Measurements from ENCODE around the gene GNMT. TPM values are rescaled to one million over a fixed set of nuclear protein-coding genes. Genes with fewer than 3 reads are reported as not detected.
A peak's percentile ranks its signal among the peaks of the same experiment; 100 is the strongest.

The GNMT gene
- polyA plus RNA-seq, 1 experiment = 0.39 TPM

GRCh38 chr6:43001843-43002242 lies 41.3 kb downstream of the GNMT start:
- H3K27me3 ChIP-seq (ENCODE audit: control insufficient read depth, insufficient read depth, low read length) = no peaks in the 10 kb centered on the region
- DNase-seq (ENCODE audit: low read depth) = no peak
- no peak for TF ChIP-seq CTCF (IDR thresholded peaks at IDR 0.05; ENCODE audit: insufficient read depth, low read depth, low read length)
- H3K36me3 ChIP-seq (ENCODE audit: control insufficient read depth, insufficient read depth, low read length) = peaks cover 1% of the 10 kb centered on the region; the same call in 1 of the 2 replicates
- H3K4me3 ChIP-seq (ENCODE audit: low read depth, low read length) = no peak overlapping the region
- ChIA-PET POLR2A (no interaction called here), CTCF (interaction anchor here (0.6 kb wide), 1 partner anchor 334 kb away, joined by 3 read pairs; no protein-coding TSS in a partner anchor)

GRCh38 chr6:43005844-43006243 lies 45.3 kb downstream of the GNMT start:
- TF ChIP-seq CTCF (IDR thresholded peaks at IDR 0.05; ENCODE audit: insufficient read depth, low read depth, low read length) = no peak
- no peak for DNase-seq (ENCODE audit: low read depth)
- Histone ChIP-seq H3K27me3 (ENCODE audit: control insufficient read depth, insufficient read depth, low read length) (no peaks in the 10 kb centered on the region), H3K36me3 (ENCODE audit: control insufficient read depth, insufficient read depth, low read length) (peaks cover 9% of the 10 kb centered on the region), H3K4me3 (ENCODE audit: low read depth, low read length) (no peak overlapping the region)
- ChIA-PET POLR2A (no interaction called here), CTCF (interaction anchor here (1.5 kb wide), 1 partner anchor 11 kb away, joined by 4 read pairs; no protein-coding TSS in a partner anchor)

GRCh38 chr6:43006251-43006650 lies 45.7 kb downstream of the GNMT start:
- POLR2A ChIA-PET = no interaction called here
- no peak for TF ChIP-seq CTCF (IDR thresholded peaks at IDR 0.05; ENCODE audit: insufficient read depth, low read depth, low read length)
- no peak overlapping the region for H3K4me3 ChIP-seq (ENCODE audit: low read depth, low read length)
- H3K36me3 ChIP-seq (ENCODE audit: control insufficient read depth, insufficient read depth, low read length) = peaks cover 10% of the 10 kb centered on the region
- no peak for DNase-seq (ENCODE audit: low read depth)
- H3K27me3 ChIP-seq (ENCODE audit: control insufficient read depth, insufficient read depth, low read length) = no peaks in the 10 kb centered on the region
- CTCF ChIA-PET = interaction anchor here (1.5 to 3.7 kb wide), 2 partner anchors 9 to 11 kb away, joined by 4 to 16 read pairs; no protein-coding TSS in a partner anchor

GRCh38 chr6:43007126-43007525 lies 46.6 kb downstream of the GNMT start:
- no peak for TF ChIP-seq CTCF (IDR thresholded peaks at IDR 0.05; ENCODE audit: insufficient read depth, low read depth, low read length)

GRCh38 chr6:43009124-43009523 lies 48.6 kb downstream of the GNMT start:
- ChIA-PET POLR2A (no interaction called here), CTCF (interaction anchor here (1.0 to 3.7 kb wide), 3 partner anchors 12 to 134 kb away, joined by 3 to 16 read pairs (median 8); no protein-coding TSS in a partner anchor)
- H3K4me3 ChIP-seq (ENCODE audit: low read depth, low read length) = no peak overlapping the region
- peak; percentile 59 for TF ChIP-seq CTCF (IDR thresholded peaks at IDR 0.05; ENCODE audit: insufficient read depth, low read depth, low read length)
- DNase-seq (ENCODE audit: low read depth) = no peak
- H3K36me3 ChIP-seq (ENCODE audit: control insufficient read depth, insufficient read depth, low read length) = peaks cover 12% of the 10 kb centered on the region
- H3K27me3 ChIP-seq (ENCODE audit: control insufficient read depth, insufficient read depth, low read length) = no peaks in the 10 kb centered on the region

More at GRCh38 chr6:43007126-43007525, 46.6 kb downstream of the GNMT start:
- POLR2A ChIA-PET = no interaction called here
- CTCF ChIA-PET = interaction anchor here (0.8 to 3.7 kb wide), 4 partner anchors 10 to 106 kb away, joined by 3 to 16 read pairs (median 4); no protein-coding TSS in a partner anchor
- DNase-seq (ENCODE audit: low read depth) = no peak
- Histone ChIP-seq H3K4me3 (ENCODE audit: low read depth, low read length) (no peak overlapping the region), H3K36me3 (ENCODE audit: control insufficient read depth, insufficient read depth, low read length) (peaks cover 10% of the 10 kb centered on the region), H3K27me3 (ENCODE audit: control insufficient read depth, insufficient read depth, low read length) (no peaks in the 10 kb centered on the region)

Measured in BJ (cell line).